C4-2B (cell line): ENCODE measurements around the gene STAM.

Experiments
- H3K27ac ChIP-seq: fragments of 450-650 bp; 2 replicates; pipeline ENCODE4 v1.5.1; 2017
- ZFX ChIP-seq: fragments of 450-650 bp; IDR thresholded peaks from 2 replicates; pipeline ENCODE4 v1.6.1; 2017
- TF ChIP-seq, protein P1 (sequence below): fragments of 450-650 bp; conservative IDR thresholded peaks from 2 replicates; pipeline ENCODE4 v1.5.1; 2017; ENCODE audit warnings: mild to moderate bottlenecking

Gene STAM

DNA sequence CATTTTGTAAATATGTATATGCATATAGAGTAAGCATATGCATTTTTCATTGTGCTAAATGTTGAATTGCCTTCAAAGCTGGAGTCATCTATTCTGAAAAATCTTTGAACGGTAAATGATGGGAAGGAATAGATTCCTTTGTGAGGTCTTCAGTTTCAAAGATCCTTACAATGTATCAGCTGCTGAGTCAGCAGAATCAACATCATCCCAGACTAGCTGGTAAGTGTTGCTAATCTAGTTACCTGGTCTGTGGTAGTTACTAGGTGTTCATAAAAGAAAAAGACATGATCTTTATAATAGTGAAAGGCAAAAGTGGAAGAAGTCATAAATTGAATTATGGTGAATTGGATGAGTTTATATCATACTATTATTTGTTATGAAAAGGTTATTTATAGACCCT lies 10.6 kb upstream of the STAM start:
- TF ChIP-seq, protein P1, sequence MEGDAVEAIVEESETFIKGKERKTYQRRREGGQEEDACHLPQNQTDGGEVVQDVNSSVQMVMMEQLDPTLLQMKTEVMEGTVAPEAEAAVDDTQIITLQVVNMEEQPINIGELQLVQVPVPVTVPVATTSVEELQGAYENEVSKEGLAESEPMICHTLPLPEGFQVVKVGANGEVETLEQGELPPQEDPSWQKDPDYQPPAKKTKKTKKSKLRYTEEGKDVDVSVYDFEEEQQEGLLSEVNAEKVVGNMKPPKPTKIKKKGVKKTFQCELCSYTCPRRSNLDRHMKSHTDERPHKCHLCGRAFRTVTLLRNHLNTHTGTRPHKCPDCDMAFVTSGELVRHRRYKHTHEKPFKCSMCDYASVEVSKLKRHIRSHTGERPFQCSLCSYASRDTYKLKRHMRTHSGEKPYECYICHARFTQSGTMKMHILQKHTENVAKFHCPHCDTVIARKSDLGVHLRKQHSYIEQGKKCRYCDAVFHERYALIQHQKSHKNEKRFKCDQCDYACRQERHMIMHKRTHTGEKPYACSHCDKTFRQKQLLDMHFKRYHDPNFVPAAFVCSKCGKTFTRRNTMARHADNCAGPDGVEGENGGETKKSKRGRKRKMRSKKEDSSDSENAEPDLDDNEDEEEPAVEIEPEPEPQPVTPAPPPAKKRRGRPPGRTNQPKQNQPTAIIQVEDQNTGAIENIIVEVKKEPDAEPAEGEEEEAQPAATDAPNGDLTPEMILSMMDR = no peak
- no peak for TF ChIP-seq ZFX
- no peak overlapping the region for H3K27ac ChIP-seq

DNA sequence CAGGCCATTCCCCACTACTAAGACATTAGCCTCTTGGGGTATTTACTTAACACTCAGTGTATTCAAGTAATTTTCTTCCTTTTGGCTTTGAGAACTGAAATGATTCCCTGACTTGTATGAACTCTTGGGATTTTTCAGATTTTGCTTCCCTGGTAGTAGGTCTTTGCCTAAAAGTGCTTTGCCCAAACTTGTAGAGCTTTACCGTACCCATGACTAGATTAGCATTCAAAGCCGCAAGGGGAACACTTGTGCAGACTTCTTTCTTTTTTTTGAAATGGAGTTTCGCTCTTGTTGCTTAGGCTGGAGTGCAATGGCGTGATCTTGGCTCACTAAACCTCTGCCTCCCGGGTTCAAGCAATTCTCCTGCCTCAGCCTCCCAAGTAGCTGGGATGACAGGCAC lies 6.1 kb upstream of the STAM start:
- no peak overlapping the region for H3K27ac ChIP-seq
- TF ChIP-seq ZFX = no peak
- TF ChIP-seq, protein P1 = no peak

DNA sequence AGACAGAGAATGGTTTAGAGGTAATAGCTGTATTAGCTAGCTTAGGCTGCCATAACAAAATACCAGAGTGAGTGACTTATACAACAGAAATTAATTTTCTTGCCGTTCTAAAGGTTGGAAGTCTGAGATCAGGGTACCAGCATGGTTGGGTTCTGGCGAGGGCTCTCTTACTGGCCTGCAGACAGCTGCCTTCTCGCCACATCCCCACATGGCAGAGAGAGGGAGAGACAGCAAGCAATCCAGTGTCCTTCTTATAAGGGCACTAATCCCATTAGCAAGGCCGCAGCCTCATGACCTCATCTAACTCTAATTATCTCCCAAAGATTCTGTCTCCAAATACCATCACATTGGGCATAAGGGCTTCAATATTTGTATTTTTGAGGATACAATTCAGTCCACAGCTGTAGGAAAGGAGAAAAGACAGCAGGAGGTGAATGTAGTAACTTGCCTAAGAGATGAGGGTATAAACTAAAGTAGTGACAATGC lies 3.6 kb upstream of the STAM start:
- TF ChIP-seq ZFX = no peak
- TF ChIP-seq, protein P1 = no peak
- H3K27ac ChIP-seq = no peak overlapping the region

DNA sequence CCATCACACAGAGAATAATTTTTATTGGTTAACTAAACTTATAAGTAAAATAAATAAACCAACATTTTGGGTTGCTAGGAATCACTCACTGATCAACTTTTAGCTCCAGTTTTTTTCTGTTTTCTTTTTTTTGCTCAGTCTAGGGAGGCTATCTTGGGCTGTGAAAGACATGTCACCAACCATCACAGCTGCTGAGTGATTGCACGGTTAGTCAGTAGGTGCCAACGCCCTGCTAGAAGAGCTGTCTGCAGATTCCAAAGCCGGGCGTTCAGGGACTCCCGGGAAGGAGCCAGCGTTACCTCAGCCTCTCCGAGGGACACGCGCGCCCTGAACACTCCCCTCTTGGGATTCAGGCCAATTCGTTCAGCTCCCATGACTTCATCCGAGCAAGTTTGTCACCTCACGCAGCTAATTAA lies 604 bp upstream of the STAM start:
- H3K27ac ChIP-seq = peak overlapping the region; percentile 95
- TF ChIP-seq, protein P1 = no peak
- TF ChIP-seq ZFX = no peak

DNA sequence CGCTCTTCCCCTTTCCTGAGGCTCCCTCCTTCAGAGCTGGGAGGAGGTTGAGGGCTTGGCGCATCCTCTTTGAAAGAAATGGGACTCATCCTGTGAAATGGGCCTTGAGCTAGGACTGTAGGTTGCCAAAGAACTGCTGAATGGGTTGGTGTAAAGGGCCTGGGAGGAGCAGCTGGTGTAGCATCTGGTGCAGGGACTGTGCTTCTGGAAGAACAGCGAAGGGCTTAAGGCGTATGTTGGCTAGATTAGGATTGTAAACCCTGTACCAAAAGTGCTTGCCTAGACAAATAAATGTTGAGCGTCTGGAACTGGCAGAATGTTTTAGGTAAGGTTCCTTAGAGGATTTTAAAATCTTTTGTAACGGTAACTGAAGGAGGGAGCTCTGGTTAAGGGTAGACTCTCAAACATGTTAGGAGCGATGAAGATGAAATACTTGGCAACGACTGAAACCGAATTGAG lies 563 bp downstream of the STAM start:
- peak overlapping the region; percentile 95 for H3K27ac ChIP-seq
- no peak for TF ChIP-seq ZFX
- TF ChIP-seq, protein P1 = no peak

DNA sequence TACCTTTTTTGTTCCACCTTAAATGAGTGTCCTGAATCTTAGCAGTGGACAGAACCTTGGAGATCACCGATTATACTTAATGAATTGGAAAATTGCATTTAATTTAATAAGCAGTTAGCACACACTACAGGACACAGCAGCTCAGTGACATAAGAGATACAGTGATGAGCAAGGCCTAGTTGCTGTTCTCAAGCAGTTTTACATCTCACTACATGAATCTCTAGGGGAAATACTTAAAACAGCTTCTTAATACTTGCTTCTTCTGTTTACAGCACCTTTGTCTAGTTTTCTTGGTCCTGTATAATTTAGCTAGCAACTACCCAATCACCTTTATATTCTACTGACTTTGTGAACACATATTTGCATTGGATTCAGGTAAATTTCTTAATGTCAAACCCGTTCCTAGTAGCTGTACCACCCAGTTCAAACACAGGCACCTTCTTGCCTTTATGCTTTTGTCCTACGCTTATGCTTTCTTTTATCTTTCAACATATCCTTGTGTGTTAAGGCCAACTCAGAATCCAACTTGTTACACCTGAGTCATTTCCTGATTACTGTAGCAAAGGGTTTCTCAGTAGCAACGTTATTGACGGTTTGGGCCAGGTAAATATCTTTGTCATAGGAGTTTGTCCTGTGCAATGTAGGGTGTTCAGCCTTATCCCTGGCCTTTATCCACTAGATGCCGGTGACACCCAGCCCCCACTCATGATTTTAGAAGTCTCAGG lies 1.8 kb downstream of the STAM start:
- no peak for TF ChIP-seq ZFX
- TF ChIP-seq, protein P1 = no peak
- no peak overlapping the region for H3K27ac ChIP-seq

DNA sequence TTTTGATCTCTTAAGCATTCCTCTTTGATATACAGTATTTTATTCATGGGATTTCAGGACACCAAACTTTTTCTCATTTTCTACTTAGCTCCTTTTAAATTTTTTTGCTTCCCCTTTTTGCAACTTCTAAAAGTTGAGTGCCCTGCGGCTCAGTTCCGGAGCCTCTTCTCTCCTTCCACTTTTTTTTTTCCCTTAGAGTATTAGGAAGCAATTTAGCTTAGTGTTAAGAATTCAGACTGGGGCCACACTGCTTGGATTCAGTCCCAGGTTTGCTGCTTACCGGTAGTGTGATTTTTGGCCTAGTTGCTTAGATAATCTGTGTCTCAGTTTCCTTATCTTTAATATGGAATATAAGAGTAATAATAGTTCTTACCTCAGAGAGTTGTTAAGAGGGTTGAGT lies 3.4 kb downstream of the STAM start:
- no peak overlapping the region for H3K27ac ChIP-seq
- TF ChIP-seq, protein P1 = no peak
- TF ChIP-seq ZFX = no peak
